IPS-18c (cell line): ENCODE data around the gene ZNF431.
"Not testable (repeated sequence)": the region's sequence is repeated elsewhere in the genome, so short reads cannot be mapped to it uniquely, and the experiment has no call there.

Experiments
- H3K4me3 ChIP-seq: 2 replicates; pipeline ENCODE4 v1.7.0; 2013; ENCODE audit warnings: low read depth, mild to moderate bottlenecking, low read length, moderate library complexity; ENCODE audit not compliant: insufficient read depth
- H3K9me3 ChIP-seq: one replicate; pipeline ENCODE4 v1.6.1; 2013; ENCODE audit warnings: mild to moderate bottlenecking, low read length, moderate library complexity; ENCODE audit not compliant: control insufficient read depth, insufficient read depth

The ZNF431 gene

DNA sequence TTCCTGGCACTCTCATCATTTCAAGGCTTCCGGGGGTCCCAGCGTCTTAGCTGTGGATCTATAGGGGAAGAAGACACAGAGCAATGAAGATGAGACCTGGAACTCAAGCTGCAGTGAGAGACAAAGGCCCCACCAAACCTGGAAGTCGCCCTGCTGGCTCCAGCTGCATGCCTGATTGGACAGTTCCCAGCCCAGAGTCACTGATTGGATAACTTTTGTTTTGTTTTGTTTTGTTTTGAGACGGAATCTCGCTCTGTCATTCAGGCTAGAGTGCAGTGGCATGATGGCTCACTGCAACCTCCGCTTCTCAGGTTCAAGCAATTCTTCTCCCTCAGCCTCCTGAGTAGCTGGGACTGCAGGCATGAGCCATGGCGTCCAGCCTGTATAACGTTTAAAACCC lies 6.4 kb upstream of the ZNF431 start:
- Histone ChIP-seq H3K9me3 (peaks cover 4% of the 10 kb centered on the region), H3K4me3 (no peak overlapping the region)

DNA sequence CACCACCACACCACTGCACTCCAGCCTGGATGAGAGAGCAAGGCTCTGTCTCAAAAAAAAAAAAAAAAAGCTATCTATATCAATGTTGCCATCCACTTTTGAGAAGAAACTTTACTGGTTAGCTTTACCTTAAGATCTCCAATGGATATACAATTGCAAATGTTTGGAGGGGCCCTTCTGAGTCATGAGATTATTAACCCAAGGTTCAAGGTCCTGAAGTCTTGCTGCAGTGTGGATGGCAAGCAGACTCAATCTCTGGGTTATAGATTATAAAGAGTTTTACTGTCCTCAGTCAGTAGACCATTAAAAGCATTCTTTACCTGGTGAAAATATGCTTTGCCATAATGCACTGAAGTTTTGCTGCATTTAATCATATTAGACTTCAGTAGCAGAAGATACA lies 3.7 kb upstream of the ZNF431 start:
- H3K9me3 ChIP-seq, result no peaks in the 10 kb centered on the region
- H3K4me3 ChIP-seq, result no peak overlapping the region

- H3K9me3 ChIP-seq, H3K4me3 ChIP-seq: not testable (repeated sequence)
Measured at GRCh38 chr19:21141006-21141405, 834 bp upstream of the ZNF431 start.

DNA sequence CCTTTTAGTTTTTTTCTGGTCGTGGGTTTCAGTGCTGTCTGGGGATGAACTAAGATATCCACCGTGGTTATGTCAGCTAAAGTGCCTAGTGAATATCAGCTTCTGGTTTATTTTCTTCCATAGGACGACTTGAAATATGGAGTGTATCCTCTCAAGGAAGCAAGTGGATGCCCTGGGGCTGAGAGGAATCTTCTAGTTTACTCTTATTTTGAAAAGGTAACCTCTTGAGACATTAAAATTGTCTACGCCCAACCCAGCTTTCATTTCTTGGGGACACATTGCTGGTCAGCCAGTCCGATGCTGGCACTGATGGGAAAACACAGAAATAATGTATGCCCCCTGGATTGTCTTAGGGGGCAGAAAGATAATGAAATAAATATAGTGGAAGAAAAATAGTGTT lies 1.6 kb downstream of the ZNF431 start:
- peaks cover 8% of the 10 kb centered on the region for H3K9me3 ChIP-seq
- no peak overlapping the region for H3K4me3 ChIP-seq

DNA sequence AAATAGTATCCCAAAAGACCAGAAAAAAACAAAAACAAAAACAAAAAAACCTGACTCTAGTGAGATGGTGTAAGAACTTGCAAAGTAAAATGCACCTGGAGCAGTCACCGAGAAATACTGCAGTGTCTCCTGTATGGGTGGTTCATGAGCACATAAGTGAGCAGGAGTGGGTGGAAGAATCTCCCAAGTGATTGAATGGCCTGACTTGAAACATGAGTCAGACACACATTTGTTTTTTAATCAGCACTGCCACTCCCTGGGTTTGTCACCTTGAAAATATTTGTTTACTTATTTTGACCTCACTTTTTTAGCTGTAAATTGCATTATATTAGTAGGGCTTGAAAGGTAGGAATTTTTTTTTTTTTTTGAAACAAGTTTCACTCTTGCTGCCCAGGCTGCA lies 2.0 kb downstream of the ZNF431 start:
- Histone ChIP-seq H3K4me3 (no peak overlapping the region), H3K9me3 (peaks cover 8% of the 10 kb centered on the region)

GRCh38 chr19:21147540-21147939 lies 5.7 kb downstream of the ZNF431 start:
- Histone ChIP-seq H3K4me3 (no peak overlapping the region), H3K9me3 (peaks cover 8% of the 10 kb centered on the region)

- Histone ChIP-seq H3K9me3 (peaks cover 8% of the 10 kb centered on the region), H3K4me3 (no peak overlapping the region)
Measured at GRCh38 chr19:21148681-21149080, 6.8 kb downstream of the ZNF431 start.

GRCh38 chr19:21149877-21150276 lies 8.0 kb downstream of the ZNF431 start:
- Histone ChIP-seq H3K9me3 (peaks cover 8% of the 10 kb centered on the region), H3K4me3 (no peak overlapping the region)

DNA sequence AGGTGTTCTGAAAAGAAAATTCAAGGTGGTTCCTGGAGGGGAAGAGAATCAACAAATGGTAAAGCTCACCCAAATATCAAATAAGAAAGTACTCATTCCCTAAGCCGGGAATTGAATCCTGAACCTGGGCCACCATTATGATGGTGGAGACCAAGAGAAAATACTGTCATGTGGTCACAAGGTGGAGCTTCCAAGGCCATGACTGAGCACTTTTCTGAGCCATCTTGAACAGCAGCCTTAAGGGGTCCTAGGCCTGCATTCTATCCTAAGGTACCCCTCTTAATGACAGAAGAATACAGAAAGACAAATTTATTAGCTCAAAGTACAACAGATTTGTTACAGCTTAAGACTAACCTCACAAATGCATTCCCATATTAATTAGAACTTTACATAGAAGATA lies 9.6 kb downstream of the ZNF431 start:
- H3K4me3 ChIP-seq, result no peak overlapping the region
- H3K9me3 ChIP-seq, result peaks cover 6% of the 10 kb centered on the region

DNA sequence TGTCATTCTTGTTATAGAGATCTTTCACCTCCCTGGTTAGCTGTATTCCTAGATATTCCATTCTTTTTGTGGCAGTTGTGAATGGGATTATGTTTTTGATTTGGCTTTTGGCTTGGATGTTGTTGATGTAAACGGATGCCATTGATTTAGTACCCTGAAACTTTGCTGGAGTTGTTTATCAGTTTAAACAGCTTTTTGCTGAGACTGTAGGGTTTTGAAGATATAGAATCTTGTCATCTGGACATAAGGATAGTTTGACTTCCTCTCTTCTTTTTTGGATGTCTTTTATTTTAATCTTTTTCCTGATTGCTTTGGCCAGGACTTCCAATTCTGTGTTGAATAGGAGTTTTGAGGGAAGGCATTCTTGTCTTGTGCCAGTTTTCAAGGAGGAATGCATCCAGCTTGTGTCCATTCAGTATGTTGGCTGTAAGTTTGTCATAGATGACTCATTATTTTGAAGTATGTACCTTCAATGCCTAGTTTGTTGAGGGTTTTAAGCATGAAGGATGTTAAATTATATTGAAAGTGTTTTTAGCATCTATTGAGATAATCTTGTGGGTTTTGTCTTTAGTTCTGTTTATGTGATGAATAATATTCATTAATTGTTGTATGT lies 16.8 kb downstream of the ZNF431 start:
- H3K9me3 ChIP-seq, result peaks cover 2% of the 10 kb centered on the region
- no peak overlapping the region for H3K4me3 ChIP-seq

- Histone ChIP-seq H3K9me3 (peaks cover 2% of the 10 kb centered on the region), H3K4me3 (no peak overlapping the region)
Measured at GRCh38 chr19:21164541-21164940, 22.7 kb downstream of the ZNF431 start.

GRCh38 chr19:21166436-21166835 lies 24.6 kb downstream of the ZNF431 start:
- peaks cover 2% of the 10 kb centered on the region for H3K9me3 ChIP-seq
- H3K4me3 ChIP-seq, result no peak overlapping the region

GRCh38 chr19:21197590-21198295 lies 55.9 kb downstream of the ZNF431 start:
- no peak overlapping the region for H3K4me3 ChIP-seq
- H3K9me3 ChIP-seq, result no peaks in the 10 kb centered on the region

DNA sequence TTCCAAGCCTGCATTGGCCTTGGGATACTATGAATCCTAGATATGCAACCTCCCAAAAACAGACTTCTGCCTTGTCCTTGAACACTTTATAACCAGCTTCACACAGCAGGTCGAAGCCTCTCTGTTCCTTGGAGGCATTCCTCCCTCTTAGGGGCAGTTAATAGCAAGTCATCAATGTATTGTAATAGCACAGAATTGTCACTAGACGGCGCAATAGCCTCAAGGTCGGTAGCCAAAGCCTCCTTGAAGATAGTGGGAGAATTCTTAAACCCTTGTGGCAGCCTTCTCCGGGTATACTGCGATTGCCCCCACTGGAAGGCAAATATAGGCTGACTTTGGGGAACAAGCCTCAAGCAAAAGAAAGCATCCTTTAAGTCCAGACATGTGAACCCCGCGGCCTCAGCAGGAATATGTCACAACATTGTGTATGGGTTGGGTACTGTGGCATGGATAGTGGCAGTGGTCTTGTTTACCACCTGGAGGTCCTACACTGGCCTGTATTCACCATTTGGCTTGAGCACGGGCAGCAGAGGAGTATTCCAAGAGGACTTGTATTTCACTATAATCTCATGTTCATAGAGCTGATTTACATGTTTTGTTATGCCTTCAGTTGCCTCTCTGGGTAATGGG lies 61.1 kb downstream of the ZNF431 start:
- Histone ChIP-seq H3K4me3 (no peak overlapping the region), H3K9me3 (peaks cover 3% of the 10 kb centered on the region)

DNA sequence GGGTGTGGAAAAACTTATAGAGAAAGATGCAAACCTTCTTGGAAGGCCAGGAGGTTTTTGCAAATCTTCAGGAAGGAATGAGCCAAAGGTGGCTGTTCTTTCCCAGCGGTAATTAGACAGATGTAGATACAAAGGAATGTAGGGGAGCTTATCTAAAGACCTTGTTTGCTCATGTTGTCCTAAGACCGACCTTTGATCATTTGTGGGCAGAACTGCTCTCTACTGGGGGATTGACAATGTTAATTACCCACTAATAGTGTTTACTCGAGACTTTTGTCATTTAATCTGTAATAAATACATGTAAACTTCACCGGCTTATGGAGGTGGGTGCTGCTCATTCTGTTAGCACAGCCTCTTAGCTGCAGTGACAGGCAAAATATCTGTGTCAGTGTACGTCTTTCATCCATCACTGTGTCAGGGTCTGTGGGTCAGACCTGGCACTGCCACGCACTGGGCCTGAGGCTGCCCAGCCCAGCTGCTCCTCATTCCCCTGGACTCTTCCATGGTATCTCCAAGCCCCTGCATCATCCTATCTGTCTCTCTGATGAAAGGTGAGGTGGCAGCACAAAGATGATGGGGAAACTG lies 68.3 kb downstream of the ZNF431 start:
- Histone ChIP-seq H3K4me3 (no peak overlapping the region), H3K9me3 (peaks cover 3% of the 10 kb centered on the region)

- no peak overlapping the region for H3K4me3 ChIP-seq
- no peaks in the 10 kb centered on the region for H3K9me3 ChIP-seq
Measured at GRCh38 chr19:21221693-21222092, 79.9 kb downstream of the ZNF431 start.

DNA sequence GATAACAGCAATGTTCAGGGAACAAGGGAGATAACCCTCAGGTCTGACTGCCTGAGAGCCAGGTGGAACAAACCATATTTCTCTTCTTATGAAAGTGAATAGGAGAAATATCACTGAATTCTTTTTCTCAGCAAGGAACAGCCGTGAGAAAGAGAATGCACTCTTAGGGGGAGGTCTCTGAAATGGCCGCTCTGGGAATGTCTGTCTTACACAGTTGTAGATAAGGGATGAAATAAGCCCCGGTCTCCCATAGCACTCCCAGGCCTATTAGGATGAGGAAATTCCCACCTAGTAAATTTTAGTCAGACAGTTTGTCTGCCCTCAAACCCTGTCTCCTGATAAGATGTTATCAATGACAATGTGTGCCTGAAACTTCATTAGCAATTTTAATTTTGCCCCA lies 88.1 kb downstream of the ZNF431 start:
- not testable (repeated sequence) for H3K4me3 ChIP-seq, H3K9me3 ChIP-seq

GRCh38 chr19:21233691-21234090 lies 91.9 kb downstream of the ZNF431 start:
- H3K9me3 ChIP-seq, result no peaks in the 10 kb centered on the region
- H3K4me3 ChIP-seq, result no peak overlapping the region
